ENCODE measurements around the gene BPIFB3.
A peak's percentile ranks its signal among the peaks of the same experiment; 100 is the strongest.
"Not testable (repeated sequence)": the region's sequence is repeated elsewhere in the genome, so short reads cannot be mapped to it uniquely, and the experiment has no call there.

The BPIFB3 gene

DNA sequence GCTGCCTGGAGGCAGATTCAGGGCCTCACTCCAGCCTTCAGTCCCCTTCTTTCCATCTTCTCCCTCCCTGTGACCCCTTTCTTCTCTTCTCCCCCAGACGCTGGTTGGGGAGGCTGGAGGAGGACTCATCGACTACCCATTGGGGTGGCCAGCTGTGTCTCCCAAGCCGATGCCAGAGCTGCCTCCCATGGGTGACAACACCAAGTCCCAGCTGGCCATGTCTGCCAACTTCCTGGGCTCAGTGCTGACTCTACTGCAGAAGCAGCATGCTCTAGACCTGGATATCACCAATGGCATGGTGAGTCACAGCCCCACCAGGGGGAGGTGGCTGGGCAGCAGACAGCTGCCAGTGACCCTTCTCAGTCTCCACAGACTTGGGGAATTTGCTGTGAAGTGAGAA is 38.7 kb downstream of the BPIFB3 start:
- H3K4me1 Mint-ChIP-seq: no peaks in the 10 kb centered on the region
- no peak overlapping the region for H3K27ac Mint-ChIP-seq
- H3K9me3 Mint-ChIP-seq: no peaks in the 10 kb centered on the region
- no peak for DNase-seq
- no peaks in the 10 kb centered on the region for H3K36me3 Mint-ChIP-seq (ENCODE audit: low read depth)
- peaks cover 43% of the 10 kb centered on the region for H3K27me3 Mint-ChIP-seq (ENCODE audit: low read depth, poor library complexity)
- H3K4me3 Mint-ChIP-seq: no peak overlapping the region
- TF ChIP-seq, protein P1, sequence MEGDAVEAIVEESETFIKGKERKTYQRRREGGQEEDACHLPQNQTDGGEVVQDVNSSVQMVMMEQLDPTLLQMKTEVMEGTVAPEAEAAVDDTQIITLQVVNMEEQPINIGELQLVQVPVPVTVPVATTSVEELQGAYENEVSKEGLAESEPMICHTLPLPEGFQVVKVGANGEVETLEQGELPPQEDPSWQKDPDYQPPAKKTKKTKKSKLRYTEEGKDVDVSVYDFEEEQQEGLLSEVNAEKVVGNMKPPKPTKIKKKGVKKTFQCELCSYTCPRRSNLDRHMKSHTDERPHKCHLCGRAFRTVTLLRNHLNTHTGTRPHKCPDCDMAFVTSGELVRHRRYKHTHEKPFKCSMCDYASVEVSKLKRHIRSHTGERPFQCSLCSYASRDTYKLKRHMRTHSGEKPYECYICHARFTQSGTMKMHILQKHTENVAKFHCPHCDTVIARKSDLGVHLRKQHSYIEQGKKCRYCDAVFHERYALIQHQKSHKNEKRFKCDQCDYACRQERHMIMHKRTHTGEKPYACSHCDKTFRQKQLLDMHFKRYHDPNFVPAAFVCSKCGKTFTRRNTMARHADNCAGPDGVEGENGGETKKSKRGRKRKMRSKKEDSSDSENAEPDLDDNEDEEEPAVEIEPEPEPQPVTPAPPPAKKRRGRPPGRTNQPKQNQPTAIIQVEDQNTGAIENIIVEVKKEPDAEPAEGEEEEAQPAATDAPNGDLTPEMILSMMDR (IDR thresholded peaks at IDR 0.05): no peak

DNA sequence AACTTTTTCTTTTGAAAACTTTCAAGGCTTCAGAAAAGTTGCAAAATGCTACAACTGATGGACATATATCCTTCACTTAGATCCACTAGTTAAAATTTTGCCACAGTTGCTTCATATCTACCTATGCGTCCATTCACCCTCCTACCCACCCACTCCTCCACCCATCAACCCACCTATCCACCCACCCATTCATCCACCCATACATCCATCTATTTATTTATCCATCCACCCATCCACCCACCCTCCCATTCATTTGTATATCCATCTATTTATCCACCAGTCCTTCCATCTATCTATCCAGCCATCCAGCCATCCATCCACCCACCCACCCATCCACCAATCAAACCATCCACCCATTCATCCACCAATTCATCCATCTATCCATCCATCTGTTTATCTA is 39.4 kb downstream of the BPIFB3 start:
- no peak for DNase-seq
- Mint-ChIP-seq H3K27me3 (ENCODE audit: low read depth, poor library complexity) (peaks cover 41% of the 10 kb centered on the region), H3K4me3 (no peak overlapping the region), H3K27ac (no peak overlapping the region), H3K9me3 (no peaks in the 10 kb centered on the region), H3K4me1 (no peaks in the 10 kb centered on the region), H3K36me3 (ENCODE audit: low read depth) (no peaks in the 10 kb centered on the region)
- TF ChIP-seq, protein P1 (IDR thresholded peaks at IDR 0.05): no peak

DNA sequence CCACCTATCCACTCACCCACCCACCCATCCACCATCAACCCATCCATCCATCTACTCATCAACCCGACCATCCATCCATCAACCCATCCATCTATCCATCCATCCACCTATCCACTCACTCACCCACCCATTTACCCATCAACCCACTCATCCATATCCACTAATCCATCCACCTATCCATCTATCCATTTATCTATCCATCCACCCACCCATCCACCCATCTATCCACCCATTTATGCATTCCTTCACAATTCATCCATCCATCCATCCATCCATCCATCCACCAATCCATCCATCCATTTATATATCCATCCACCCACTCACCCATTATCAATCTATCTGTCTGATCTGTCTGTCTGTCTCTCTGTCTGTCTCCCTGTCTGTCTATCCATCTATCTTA is 39.9 kb downstream of the BPIFB3 start:
- DNase-seq: no peak
- Mint-ChIP-seq H3K27ac (no peak overlapping the region), H3K36me3 (ENCODE audit: low read depth) (no peaks in the 10 kb centered on the region), H3K4me3 (no peak overlapping the region), H3K9me3 (no peaks in the 10 kb centered on the region), H3K4me1 (no peaks in the 10 kb centered on the region), H3K27me3 (ENCODE audit: low read depth, poor library complexity) (peaks cover 42% of the 10 kb centered on the region)
- TF ChIP-seq, protein P1 (IDR thresholded peaks at IDR 0.05): no peak

DNA sequence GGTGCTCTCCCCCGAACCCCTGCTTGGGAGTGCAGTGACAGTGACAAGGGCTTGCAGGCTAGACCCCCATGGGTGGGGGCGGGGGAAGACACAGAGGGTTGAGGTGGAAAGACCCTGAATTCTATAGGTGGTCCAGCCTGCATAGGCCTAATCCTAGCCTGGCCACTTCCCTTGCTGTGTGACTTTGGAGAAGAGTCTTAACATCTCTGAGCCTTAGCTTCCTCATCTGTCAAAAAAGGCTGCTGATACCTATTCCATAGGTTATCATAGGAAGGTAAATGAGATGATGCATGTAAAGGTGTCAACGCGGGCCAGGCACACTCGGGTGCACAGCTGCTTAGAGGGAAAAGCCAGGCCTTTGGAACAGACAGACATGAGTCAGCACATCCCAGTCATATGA is 41.5 kb downstream of the BPIFB3 start:
- Mint-ChIP-seq H3K4me3 (no peak overlapping the region), H3K9me3 (no peaks in the 10 kb centered on the region), H3K27me3 (ENCODE audit: low read depth, poor library complexity) (peaks cover 43% of the 10 kb centered on the region), H3K36me3 (ENCODE audit: low read depth) (no peaks in the 10 kb centered on the region), H3K4me1 (no peaks in the 10 kb centered on the region), H3K27ac (no peak overlapping the region)
- no peak for DNase-seq
- TF ChIP-seq, protein P1 (IDR thresholded peaks at IDR 0.05): no peak

DNA sequence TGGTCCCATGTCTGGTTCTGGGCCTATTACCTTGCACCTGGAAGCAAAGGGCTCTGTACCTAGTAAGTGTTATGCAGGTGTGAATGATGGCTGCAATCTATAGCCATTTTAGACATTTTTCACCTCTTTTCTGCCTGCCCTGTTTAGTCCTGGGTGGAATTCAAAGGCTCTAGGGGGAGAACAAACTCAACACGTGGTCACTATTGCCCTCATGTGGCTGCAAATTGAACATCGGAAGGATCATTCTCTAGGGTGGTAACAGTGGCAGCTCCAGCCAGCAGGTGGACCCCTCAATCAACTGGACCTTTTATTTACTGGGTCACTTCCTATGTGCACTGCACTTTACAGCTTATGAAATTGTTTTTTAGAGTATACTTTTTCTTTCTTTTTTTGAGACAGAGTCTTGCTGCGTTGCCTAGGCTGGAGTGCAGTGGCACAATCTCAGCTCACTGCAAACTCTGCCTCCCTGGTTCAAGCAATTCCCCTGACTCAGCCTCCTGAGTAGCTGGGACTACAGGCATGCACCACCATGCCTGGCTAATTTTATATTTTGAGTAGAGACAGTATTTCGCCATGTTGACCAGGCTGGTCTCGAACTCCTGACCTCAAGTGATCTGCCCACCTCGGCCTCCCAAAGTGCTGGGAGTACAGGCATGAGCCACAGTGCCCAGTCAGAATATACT is 42.3 kb downstream of the BPIFB3 start:
- H3K27me3 Mint-ChIP-seq (ENCODE audit: low read depth, poor library complexity): peaks cover 39% of the 10 kb centered on the region
- not testable (repeated sequence) for H3K4me1 Mint-ChIP-seq; H3K4me3 Mint-ChIP-seq; H3K9me3 Mint-ChIP-seq; H3K36me3 Mint-ChIP-seq (ENCODE audit: low read depth); H3K27ac Mint-ChIP-seq
- peak; percentile 58 for DNase-seq
- TF ChIP-seq, protein P1 (IDR thresholded peaks at IDR 0.05): peak; percentile 76

DNA sequence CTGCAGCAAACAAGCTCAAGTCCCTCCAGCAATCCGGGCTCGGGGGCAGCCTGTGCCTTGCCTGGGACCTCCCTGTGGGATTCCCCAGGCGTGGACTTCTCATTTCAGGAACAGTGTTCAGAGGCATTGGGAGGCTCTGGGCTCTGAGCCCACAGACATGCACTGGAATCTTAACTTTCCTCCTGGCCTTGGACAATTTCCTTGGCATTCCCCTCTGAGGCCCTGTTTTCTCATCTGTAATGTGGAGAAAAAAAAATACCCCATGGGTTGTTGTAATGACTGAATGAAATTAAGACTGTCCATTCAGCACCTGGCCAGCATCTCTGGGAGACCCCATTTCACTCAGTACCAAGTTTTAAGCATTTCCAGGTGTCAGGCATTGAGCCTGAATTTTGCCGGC is 43.3 kb downstream of the BPIFB3 start:
- Mint-ChIP-seq H3K9me3 (no peaks in the 10 kb centered on the region), H3K27ac (no peak overlapping the region), H3K4me1 (no peaks in the 10 kb centered on the region), H3K4me3 (no peak overlapping the region), H3K27me3 (ENCODE audit: low read depth, poor library complexity) (peaks cover 34% of the 10 kb centered on the region), H3K36me3 (ENCODE audit: low read depth) (no peaks in the 10 kb centered on the region)
- no peak for DNase-seq
- TF ChIP-seq, protein P1 (IDR thresholded peaks at IDR 0.05): no peak

Measured in nephron progenitor cell (in vitro differentiated cells).